Osteoblast (primary cell): ENCODE data around the gene KRT14. TPM values are rescaled to one million over a fixed set of nuclear protein-coding genes. Genes with fewer than 3 reads are reported as not detected.

Experiments used
- DNase-seq: peaks from one replicate; pipeline ENCODE4 v3.0.0; 2011; ENCODE audit warnings: low spot score, mixed read lengths; ENCODE audit not compliant: insufficient read length; ENCODE audit errors: missing footprints
- H2AFZ ChIP-seq: 2 replicates; pipeline ENCODE4 v1.6.0; 2011; ENCODE audit warnings: mild to moderate bottlenecking, low read length
- H3K27ac ChIP-seq: 2 replicates; pipeline ENCODE4 v1.5.1; 2011; ENCODE audit warnings: mild to moderate bottlenecking, low read depth, low read length, moderate library complexity
- H3K27me3 ChIP-seq: 2 replicates; pipeline ENCODE4 v1.6.0; 2012; ENCODE audit warnings: mild to moderate bottlenecking, control low read depth, inconsistent platforms, low read length, moderate library complexity; ENCODE audit not compliant: insufficient read depth
- H3K36me3 ChIP-seq: 2 replicates; pipeline ENCODE4 v1.5.1; 2011; ENCODE audit warnings: mild to moderate bottlenecking, low read length, control low read depth, moderate library complexity; ENCODE audit not compliant: insufficient read depth
- H3K4me1 ChIP-seq: 2 replicates; pipeline ENCODE4 v1.5.1; 2011; ENCODE audit warnings: mild to moderate bottlenecking, low read length, control low read depth, moderate library complexity; ENCODE audit not compliant: insufficient read depth
- H3K4me2 ChIP-seq: 2 replicates; pipeline ENCODE4 v1.6.0; 2011; ENCODE audit warnings: mild to moderate bottlenecking, low read length; ENCODE audit not compliant: insufficient read depth
- H3K4me3 ChIP-seq: fragments of 200-600 bp; sonication (generic); 3 replicates; pipeline ENCODE4 v1.5.1; 2012; ENCODE audit warnings: mild to moderate bottlenecking, low read length, inconsistent platforms; ENCODE audit not compliant: insufficient read depth
- H3K79me2 ChIP-seq: 2 replicates; pipeline ENCODE4 v1.6.0; 2012; ENCODE audit warnings: mild to moderate bottlenecking, low read length, control low read depth, inconsistent platforms; ENCODE audit not compliant: insufficient read depth
- H3K9me3 ChIP-seq: 2 replicates; pipeline ENCODE4 v1.5.1; 2011; ENCODE audit warnings: low read depth, low read length, control low read depth
- H4K20me1 ChIP-seq: 2 replicates; pipeline ENCODE4 v1.6.0; 2012; ENCODE audit warnings: mild to moderate bottlenecking, low read length, control low read depth; ENCODE audit not compliant: insufficient read depth
- total RNA-seq: library from RNA; depleted of rRNA; stranded (reverse); fragments of >200 nt; gene quantifications from 2 replicates; pipeline ENCODE4 v1.2.3, GENCODE V29; 2012
- TF ChIP-seq, protein P1 (sequence below): IDR thresholded peaks from 2 replicates; pipeline ENCODE4 v1.5.1; 2011; ENCODE audit warnings: mild to moderate bottlenecking, low read depth, low read length, moderate library complexity; ENCODE audit errors: extremely low read depth

Gene KRT14
- total RNA-seq, 1 donor, result 12.3 TPM

DNA sequence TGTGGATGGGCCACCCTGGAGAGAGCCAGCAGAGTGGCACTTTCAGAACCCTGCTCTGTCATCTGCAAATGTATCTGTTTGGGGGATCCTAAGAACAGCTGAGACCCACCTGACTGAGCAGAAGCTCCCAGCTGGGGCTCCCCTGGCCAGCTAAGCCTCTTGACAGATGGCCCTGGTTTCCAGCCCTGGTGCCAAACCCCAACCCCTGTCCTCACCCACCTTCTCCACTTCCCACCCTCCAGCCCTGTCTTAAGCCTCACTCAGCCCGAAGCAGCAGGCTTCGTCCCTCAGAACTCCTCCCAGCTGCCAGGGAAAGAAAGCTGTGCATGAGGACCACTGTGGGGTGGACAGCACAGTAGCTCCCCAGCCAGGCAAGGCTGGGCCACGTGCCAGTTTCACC, 11.4 kb downstream of the KRT14 start:
- Histone ChIP-seq H3K4me2 (no peak overlapping the region), H3K4me1 (peaks cover 3% of the 10 kb centered on the region), H3K4me3 (no peak overlapping the region), H3K9me3 (no peaks in the 10 kb centered on the region), H3K27me3 (peaks cover 32% of the 10 kb centered on the region), H3K36me3 (no peaks in the 10 kb centered on the region), H3K79me2 (no peaks in the 10 kb centered on the region), H2AFZ (no peak overlapping the region), H4K20me1 (no peaks in the 10 kb centered on the region), H3K27ac (no peak overlapping the region)
- TF ChIP-seq, protein P1, sequence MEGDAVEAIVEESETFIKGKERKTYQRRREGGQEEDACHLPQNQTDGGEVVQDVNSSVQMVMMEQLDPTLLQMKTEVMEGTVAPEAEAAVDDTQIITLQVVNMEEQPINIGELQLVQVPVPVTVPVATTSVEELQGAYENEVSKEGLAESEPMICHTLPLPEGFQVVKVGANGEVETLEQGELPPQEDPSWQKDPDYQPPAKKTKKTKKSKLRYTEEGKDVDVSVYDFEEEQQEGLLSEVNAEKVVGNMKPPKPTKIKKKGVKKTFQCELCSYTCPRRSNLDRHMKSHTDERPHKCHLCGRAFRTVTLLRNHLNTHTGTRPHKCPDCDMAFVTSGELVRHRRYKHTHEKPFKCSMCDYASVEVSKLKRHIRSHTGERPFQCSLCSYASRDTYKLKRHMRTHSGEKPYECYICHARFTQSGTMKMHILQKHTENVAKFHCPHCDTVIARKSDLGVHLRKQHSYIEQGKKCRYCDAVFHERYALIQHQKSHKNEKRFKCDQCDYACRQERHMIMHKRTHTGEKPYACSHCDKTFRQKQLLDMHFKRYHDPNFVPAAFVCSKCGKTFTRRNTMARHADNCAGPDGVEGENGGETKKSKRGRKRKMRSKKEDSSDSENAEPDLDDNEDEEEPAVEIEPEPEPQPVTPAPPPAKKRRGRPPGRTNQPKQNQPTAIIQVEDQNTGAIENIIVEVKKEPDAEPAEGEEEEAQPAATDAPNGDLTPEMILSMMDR, result no peak
- no peak for DNase-seq

DNA sequence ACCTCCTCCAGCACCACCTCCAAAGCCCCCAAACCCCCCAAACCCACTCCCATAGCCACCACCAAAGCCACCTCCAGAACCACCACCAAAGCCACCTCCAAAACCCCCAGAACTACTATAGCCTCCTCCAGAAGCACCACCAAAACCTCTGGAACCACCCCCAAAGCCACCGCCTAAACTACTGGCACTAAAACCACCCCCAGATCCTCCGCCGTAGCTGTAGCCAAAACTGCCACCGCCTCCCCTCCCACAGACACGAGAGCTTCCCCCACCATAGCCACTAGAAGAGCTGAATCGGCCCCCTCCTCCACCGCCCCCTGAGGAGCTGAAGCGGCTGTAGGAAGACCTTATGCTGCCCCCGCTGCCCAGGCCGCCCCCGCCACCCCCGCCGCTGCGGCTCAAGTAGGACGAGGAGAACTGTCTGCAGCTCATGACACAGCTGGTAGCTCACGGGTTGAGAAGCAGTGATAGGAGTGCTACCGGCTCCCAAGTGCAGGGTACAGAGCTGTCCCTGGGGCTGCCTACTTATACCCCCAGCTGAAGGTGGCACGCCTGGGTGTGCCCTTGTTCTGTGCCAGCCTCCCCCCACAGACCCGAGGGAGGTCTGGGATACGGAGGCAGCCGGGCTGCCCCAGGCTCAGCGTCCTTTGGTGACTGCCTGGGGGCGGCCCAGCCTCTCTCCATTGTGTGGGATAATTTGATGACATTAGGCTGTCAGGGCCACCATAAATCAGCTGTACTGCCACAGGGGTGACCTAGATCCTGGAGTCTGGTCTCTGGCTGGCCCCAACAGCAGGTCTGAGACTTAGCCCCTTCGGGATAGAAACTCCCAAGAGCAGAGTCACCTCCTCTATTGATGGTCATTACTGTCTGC, 14.9 kb downstream of the KRT14 start, which contains the start of gene KRT9:
KRT9 (minus strand) TSS at position 499 of the 874 bp plus-strand sequence; CDS start at position 432, 67 bp downstream.
- Histone ChIP-seq H3K4me2 (no peak within 1 kb of the TSS), H3K9me3 (no peaks in the 10 kb centered on the region), H3K27ac (no peak within 1 kb of the TSS), H3K4me3 (no peak within 1 kb of the TSS), H3K36me3 (no peaks in the 10 kb centered on the region), H3K27me3 (peaks cover 42% of the 10 kb centered on the region), H3K79me2 (no peaks in the 10 kb centered on the region), H3K4me1 (no peaks in the 10 kb centered on the region), H2AFZ (no peak within 1 kb of the TSS), H4K20me1 (no peaks in the 10 kb centered on the region)
- DNase-seq, result no peak
- TF ChIP-seq, protein P1, result no peak

DNA sequence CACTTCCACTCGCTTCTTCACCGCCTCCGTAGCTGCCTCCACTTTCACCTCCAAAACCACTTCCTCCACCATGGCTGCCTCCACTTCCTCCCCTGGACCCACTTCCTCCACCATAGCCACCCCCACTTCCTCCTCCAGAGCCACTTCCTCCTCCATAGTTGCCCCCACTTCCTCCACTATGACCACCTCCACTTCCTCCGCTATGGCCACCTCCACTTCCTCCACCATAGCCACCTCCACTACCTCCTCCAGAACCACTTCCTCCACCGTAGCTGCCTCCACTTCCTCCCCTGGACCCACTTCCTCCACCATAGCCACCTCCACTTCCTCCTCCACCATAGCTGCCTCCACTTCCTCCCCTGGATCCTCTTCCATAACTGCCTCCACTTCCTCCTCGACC, 19.4 kb downstream of the KRT14 start:
- Histone ChIP-seq H3K79me2 (no peaks in the 10 kb centered on the region), H2AFZ (no peak overlapping the region), H3K27me3 (peaks cover 58% of the 10 kb centered on the region), H3K9me3 (no peaks in the 10 kb centered on the region), H4K20me1 (no peaks in the 10 kb centered on the region), H3K4me1 (no peaks in the 10 kb centered on the region), H3K36me3 (no peaks in the 10 kb centered on the region), H3K27ac (no peak overlapping the region), H3K4me3 (no peak overlapping the region), H3K4me2 (no peak overlapping the region)
- DNase-seq, result no peak
- TF ChIP-seq, protein P1, result no peak

DNA sequence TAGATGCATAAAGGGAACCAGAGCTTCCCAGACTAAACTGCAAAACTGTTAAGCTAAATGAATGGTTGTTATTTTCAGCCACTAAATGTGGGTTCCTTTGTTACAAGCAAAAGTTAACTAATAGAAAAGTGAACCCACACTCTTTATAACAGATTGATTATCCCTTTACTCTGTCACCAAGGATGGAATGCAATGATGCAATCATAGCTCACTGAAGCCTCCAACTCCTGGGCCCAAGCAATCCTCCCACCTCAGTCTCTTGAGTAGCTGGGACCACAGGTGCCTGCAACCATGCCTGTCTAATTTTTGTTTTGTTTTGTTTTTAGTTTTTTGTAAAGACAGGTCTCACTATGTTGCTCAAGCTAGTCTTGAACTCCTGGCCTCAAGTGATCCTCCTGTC, 21.4 kb downstream of the KRT14 start:
- Histone ChIP-seq H3K79me2 (no peaks in the 10 kb centered on the region), H3K4me1 (peaks cover under 1% of the 10 kb centered on the region), H3K36me3 (no peaks in the 10 kb centered on the region), H3K9me3 (no peaks in the 10 kb centered on the region), H2AFZ (no peak overlapping the region), H3K4me3 (no peak overlapping the region), H3K4me2 (no peak overlapping the region), H3K27ac (no peak overlapping the region), H4K20me1 (no peaks in the 10 kb centered on the region), H3K27me3 (peaks cover 52% of the 10 kb centered on the region)
- TF ChIP-seq, protein P1, result no peak
- no peak for DNase-seq
